Prostate gland (tissue), 2 donors: ENCODE measurements around the gene CADPS2.

Experiments used
- CTCF ChIP-seq, 4 experiments: fragments of 200-600 bp in 2 of 4; fragments of 450-650 bp in 2 of 4; sonication (generic) in 2 of 4; IDR thresholded peaks; 1 replicate in 3 of 4; 2 replicates in 1 of 4; pipeline ENCODE4 v1.5.1; 2016 to 2019; ENCODE audit warnings: antibody characterized with exemption in 4 of 4, mild to moderate bottlenecking in 2 of 4, moderate library complexity in 2 of 4
- POLR2A ChIP-seq: fragments of 450-650 bp; IDR thresholded peaks from one replicate; pipeline ENCODE4 v1.6.1; 2016; ENCODE audit warnings: antibody characterized with exemption, mild to moderate bottlenecking

- TF ChIP-seq CTCF (IDR thresholded peaks at IDR 0.05) = no peak
- no peak for TF ChIP-seq POLR2A
These were observed 290.4 kb downstream of the CADPS2 start for GRCh38 chr7:122595885-122596284.
